ENCODE data around the gene MYBPC1. TPM values are rescaled to one million over a fixed set of nuclear protein-coding genes. Genes with fewer than 3 reads are reported as not detected.

Gene MYBPC1
- total RNA-seq, 1 donor from 2014 or later: 7.3 TPM

- Histone ChIP-seq H3K9me3 (replicated peaks) (no peaks in the 10 kb centered on the region), H3K27ac (replicated peaks) (peak overlapping the region; percentile 99), H3K36me3 (peaks cover 4% of the 10 kb centered on the region), H3K4me1 (peaks cover 79% of the 10 kb centered on the region), H3K4me3 (peak overlapping the region; percentile 89), H3K27me3 (ENCODE audit: low read depth) (no peaks in the 10 kb centered on the region)
- intact Hi-C loops (cut with micrococcal nuclease): no loop called here
- no peak for TF ChIP-seq CTCF (IDR thresholded peaks at IDR 0.05; ENCODE audit: borderline replicate concordance)
- no peak for DNase-seq
These were observed 105.6 kb downstream of the MYBPC1 start for GRCh38 chr12:101700299-101700820.

DNA sequence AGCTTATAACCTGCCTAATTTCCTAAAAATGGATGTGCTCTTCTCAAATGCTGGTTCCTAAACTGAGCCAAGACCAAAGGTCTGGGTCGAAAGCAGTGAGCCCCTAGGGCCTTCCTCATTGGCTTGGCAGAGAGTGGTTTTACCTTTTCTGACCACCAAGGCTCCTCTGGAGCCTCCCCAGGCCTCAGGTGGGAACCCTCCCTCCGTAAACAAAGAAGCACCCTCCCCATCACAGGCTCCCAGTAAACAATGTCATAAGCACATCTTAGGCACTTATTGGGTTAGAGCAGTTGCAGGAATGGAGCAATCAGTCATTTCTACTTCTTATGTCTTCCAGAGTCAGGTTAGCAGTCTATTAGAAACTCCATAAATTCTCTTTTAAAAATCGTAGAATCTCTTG, 108.7 kb downstream of the MYBPC1 start:
- Histone ChIP-seq H3K27me3 (ENCODE audit: low read depth) (no peaks in the 10 kb centered on the region), H3K27ac (replicated peaks) (peak overlapping the region; percentile 99), H3K4me3 (no peak overlapping the region), H3K9me3 (replicated peaks) (no peaks in the 10 kb centered on the region), H3K36me3 (peaks cover 4% of the 10 kb centered on the region), H3K4me1 (peaks cover 78% of the 10 kb centered on the region)
- intact Hi-C loops (cut with micrococcal nuclease): no loop called here
- no peak for DNase-seq
- TF ChIP-seq CTCF (IDR thresholded peaks at IDR 0.05; ENCODE audit: borderline replicate concordance): no peak

DNA sequence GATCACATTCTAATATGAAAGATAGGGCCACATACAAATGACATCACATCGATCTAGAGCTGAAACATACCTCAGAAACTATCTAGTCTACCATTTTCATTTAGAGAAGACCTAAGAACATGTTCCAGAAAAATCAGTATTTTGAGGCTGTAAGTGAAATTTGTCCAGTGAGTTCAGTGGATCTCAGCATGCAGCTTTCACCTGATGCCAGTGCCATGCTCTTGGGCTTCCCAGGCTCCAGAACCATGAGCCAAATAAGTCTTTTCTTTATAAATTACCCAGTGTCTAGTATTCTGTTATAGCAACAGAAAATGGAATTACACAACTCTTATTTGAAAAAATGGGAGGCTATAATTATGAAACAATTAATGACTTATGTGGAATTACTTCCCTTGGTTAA, 111.6 kb downstream of the MYBPC1 start:
- no peak for DNase-seq
- no peak overlapping the region for H3K27ac ChIP-seq (replicated peaks)
- TF ChIP-seq CTCF (IDR thresholded peaks at IDR 0.05; ENCODE audit: borderline replicate concordance): no peak
- H3K36me3 ChIP-seq: peaks cover 4% of the 10 kb centered on the region
- H3K4me1 ChIP-seq: peaks cover 52% of the 10 kb centered on the region
- no peaks in the 10 kb centered on the region for H3K9me3 ChIP-seq (replicated peaks)
- intact Hi-C loops (cut with micrococcal nuclease): no loop called here
- H3K27me3 ChIP-seq (ENCODE audit: low read depth): no peaks in the 10 kb centered on the region
- no peak overlapping the region for H3K4me3 ChIP-seq

DNA sequence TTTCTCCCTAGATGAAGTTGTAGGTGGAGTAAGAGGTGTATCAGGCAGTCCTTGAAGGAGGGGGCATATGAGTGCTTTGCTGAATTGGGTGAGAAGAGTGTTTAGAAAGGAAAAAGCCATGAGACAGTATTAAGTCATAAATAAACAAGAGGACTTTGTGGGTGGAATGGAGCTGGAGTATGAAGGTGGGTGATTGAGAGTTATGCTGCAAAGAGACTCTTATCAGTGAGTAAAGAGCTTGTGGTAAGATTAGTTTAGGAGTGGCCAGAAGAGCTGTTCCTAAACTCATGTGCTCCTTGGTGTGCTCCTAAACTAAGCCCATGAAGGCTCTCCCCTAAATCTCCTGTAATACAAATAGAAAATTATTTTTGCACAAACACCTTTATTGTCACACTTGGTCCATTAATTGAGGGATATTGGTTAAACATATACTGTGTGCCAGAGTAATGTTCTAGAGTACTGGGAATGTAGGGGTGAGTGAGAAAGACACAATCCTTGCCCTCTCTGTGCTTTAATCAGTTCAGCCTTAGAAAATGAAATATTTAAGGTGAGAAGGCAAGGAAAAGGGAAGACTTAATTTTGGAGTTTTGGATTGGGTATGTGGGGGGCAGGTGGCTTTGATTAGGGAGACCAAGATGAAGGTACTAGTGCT, 112.5 kb downstream of the MYBPC1 start:
- TF ChIP-seq CTCF (IDR thresholded peaks at IDR 0.05; ENCODE audit: borderline replicate concordance): no peak
- no peaks in the 10 kb centered on the region for H3K9me3 ChIP-seq (replicated peaks)
- peaks cover 45% of the 10 kb centered on the region for H3K4me1 ChIP-seq
- no peaks in the 10 kb centered on the region for H3K27me3 ChIP-seq (ENCODE audit: low read depth)
- peaks cover 4% of the 10 kb centered on the region for H3K36me3 ChIP-seq
- intact Hi-C loops (cut with micrococcal nuclease): no loop called here
- no peak for DNase-seq
- no peak overlapping the region for H3K4me3 ChIP-seq
- H3K27ac ChIP-seq (replicated peaks): peak overlapping the region; percentile 42

GRCh38 chr12:101710288-101710687, 115.5 kb downstream of the MYBPC1 start:
- no peaks in the 10 kb centered on the region for H3K9me3 ChIP-seq (replicated peaks)
- H3K27ac ChIP-seq (replicated peaks): no peak overlapping the region
- no peaks in the 10 kb centered on the region for H3K36me3 ChIP-seq
- intact Hi-C loops (cut with micrococcal nuclease): no loop called here
- peaks cover 60% of the 10 kb centered on the region for H3K4me1 ChIP-seq
- no peak for TF ChIP-seq CTCF (IDR thresholded peaks at IDR 0.05; ENCODE audit: borderline replicate concordance)
- H3K27me3 ChIP-seq (ENCODE audit: low read depth): no peaks in the 10 kb centered on the region
- no peak overlapping the region for H3K4me3 ChIP-seq
- no peak for DNase-seq

All from left ventricle myocardium inferior (tissue), 1 donor.